Measurements from ENCODE around the gene KIF24.
"Not testable (repeated sequence)": the region's sequence is repeated elsewhere in the genome, so short reads cannot be mapped to it uniquely, and the experiment has no call there.

KIF24 gene

DNA sequence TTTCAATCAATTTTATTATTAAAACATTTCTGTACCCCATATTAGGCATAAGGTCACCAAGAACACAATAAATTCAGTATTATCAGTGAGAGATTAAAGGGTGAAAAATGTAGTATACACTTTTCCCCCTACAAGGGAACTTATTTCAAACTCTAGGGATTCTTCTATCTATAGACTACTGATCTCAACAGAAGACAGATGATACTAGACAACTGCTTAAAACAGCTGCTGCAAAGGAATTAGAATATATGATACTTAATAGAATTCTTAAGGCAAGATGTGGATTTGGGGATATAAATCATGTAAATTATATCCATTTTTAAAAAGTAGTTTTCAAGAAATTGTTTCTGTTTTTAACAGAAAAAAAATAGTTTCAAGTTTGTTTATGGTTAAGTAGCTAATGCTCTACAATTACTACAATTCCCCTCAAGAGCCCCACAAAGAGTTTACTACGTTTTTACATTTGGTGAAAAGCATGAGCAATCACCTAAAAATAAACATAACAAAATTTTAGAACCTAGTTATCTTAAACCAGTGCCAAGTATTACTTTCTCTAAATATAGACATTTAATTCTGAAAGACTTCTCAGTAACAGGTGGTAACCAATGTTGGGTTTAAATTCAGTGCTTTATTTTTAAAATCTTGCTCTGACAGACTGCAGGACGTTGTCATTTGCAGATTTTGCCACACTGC, 6.0 kb downstream of the KIF24 start:
- no peak for DNase-seq (ENCODE audit: low spot score)

DNA sequence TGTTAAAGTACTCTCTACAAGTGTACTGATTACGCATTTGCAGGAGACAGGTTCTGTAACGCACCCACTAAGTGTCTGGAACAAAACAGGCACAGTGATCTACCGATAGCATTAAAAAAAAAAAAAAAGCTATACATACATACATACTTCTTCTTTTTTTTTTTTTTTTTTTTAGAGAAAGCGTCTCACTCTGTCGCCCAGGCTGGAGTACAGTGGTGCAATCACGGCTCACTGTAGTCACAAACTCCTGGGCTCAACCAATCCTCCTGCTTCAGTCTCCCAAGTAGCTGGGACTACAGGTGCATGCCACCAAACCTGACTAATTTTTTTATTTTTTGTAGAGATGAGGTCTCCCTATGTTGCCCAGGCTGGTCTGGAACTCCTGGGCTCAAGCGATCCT, 7.6 kb downstream of the KIF24 start:
- DNase-seq (ENCODE audit: low spot score): no peak

DNA sequence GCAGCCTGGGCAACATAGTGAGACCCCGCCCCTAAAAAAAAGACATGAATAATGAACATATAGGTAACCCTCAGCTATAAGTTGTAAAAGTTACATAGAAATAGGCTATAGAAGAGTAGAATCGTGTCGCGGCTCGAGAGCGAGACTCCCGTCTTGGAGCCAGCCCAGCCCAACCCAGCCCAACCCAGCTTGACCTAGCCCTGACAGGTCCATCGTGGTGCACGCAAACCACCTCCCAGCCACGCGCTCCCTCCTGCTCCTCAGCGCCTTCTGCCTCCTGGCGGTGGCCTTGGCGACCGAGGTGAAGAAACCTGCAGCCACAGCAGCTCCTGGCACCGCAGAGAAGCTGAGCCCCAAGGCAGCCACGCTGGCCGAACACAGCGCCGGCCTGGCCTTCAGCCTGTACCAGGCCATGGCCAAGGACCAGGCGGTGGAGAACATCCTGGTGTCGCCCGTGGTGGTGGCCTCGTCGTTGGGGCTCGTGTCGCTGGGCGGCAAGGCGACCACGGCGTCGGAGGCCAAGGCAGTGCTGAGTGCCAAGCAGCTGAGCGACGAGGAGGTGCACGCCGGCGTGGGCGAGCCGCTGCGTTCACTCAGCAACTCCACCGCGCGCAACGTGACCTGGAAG, 10.8 kb downstream of the KIF24 start:
- no peak for DNase-seq (ENCODE audit: low spot score)

DNA sequence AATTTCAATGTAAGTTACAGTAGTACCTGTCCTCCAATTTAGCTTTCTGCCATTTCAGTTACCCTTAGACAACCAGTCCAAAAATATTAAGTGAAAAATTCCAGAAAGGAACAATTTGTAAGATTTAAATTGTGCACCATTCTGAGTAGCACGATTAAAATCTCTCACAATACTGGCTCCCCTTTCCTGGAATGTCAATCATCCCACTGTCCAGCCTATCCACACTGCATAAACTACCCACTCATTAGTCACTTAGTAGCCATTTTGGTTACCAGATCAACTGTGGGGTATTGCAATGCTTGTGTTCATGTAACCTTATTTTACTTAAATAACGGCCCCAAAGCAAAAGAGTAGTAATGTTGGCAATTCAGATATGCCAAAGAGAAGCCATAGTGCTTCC, 11.6 kb downstream of the KIF24 start:
- no peak for DNase-seq (ENCODE audit: low spot score)

DNA sequence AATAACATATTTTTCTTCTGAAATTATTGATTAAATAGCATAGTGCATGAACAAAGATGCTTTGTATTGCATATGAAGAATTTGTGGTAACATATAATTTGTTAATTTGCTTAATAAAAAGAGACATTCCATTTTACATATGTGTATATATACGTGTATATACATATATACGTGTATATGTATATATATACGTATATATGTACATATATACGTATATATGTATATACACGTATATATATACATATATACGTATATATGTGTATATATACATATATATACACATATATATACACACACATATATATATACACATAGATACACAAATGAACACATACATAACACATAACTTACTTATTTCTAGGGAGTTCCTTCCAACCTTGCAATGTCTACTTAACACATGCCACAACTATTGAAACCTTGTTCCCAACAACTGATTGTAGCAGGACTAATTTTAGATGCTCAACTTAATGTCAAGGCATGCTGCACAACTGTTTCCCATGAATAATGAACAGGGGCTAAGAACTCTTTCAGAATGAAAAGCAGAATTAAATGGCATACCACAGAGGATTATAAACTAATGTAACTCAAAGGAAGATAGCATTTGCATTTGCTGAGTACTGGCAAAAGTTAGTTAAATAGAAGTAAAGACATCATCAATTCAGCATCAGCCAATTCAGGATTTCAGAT, 17.4 kb downstream of the KIF24 start:
- no peak for DNase-seq (ENCODE audit: low spot score)

DNA sequence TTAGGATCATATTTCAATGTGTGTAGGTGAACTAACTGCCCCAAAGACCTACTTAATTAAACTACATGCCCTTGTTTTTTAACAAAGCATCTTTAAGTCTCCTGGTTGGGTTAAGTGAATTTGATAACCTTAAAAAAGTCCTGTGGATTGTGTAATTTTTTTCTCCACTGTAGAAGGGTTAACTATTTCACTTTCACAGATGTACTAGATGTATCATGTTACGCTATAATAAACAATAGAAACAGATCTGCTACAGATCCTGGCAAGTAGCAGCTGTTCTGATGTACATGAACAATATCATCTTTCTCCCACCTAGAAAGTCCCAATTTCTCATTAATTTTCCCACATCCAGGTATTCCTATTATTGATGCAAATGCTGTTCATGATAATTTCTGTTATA, 18.9 kb downstream of the KIF24 start:
- no peak for DNase-seq (ENCODE audit: low spot score)

DNA sequence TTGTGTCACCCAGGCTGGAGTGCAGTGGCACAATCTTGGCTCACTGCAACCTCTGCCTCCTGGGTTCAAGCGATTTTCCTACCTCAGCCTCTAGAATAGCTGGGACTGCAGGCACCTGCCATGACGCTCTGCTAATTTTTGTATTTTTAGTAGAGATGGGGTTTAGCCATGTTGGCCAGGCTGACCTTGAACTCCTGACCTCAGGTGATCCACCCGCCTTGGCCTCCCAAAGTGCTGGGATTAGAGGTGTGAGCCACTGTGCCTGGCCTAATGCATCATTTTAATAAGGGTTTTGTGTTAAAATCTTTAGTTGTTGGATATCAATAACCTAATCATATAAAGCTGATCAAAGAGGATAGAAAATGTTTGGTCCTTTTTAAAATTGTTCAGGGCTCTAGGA, 20.8 kb downstream of the KIF24 start:
- DNase-seq (ENCODE audit: low spot score): not testable (repeated sequence)

DNA sequence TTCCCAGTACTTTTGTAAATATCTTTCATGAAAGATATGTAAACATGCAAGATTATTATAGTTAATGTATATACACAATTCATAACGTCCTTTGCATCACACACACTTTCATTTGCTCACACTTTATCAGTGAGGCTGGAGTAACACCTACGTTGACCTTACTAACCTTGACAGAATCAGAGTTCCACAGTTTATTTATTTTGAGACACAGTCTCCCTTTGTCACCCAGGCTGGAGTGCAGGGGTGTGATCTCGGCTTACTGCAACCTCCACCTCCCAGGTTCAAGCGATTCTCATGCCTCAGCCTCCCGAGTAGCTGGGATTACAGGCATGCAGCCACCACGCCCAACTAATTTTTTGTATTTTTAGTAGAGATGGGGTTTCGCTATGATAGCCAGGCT, 28.0 kb downstream of the KIF24 start:
- DNase-seq (ENCODE audit: low spot score): not testable (repeated sequence)

DNA sequence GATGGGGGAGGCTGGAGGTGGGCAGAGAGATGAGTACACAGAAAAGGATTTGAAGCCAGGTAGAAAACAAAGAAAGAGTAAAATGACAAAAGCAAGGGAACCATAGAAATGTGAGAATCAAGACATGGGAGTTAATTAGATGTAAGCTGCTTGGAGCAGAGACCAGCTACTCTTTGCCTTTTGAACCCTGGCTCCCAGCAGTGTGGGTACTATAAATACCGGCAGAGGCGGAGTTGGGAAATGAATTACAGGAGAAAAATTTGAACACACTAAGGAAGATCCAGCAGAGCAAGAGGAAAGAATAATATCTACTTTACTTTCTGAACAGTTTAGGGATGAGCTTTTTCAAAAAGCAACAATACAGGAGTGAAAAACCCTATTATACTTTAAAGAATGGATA, 36.5 kb downstream of the KIF24 start:
- DNase-seq (ENCODE audit: low spot score): no peak

DNA sequence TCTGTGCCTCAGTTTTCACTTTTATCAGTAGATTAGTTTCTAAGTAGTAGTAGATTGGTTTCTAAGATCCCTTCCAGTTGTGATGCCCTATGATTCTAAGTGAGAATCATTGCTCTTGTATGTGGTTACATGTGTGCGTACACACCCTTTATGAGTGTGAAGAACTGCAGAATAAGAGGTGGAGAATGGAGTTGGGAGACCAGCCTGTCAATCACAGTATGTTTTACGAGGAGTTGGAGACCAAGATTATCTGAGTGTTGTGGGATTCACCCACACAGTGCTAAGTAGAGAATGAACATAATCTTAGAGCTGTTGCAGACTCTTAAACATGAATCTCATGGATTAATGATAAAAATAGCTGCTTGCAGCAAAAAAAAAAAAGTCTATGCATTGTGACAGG, 37.6 kb downstream of the KIF24 start:
- DNase-seq (ENCODE audit: low spot score): no peak

DNA sequence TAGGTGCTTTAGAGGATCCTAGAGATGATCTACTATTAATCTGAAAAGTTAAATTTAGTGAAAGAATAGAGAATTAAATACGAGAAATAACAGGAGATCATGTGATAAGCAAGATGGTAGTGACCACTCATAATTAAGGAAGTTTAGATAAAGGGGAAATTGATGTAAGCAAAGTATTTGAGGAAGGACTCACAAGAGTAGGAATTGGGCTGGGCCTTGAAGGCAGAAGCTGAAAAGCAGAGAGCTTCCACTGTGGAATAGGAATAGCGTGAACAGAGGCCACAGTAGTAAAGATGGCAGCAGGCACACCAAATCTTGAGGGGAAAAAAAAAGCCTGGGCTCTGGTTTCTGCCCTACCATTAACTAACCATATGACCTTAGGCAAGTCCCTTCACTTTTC, 38.0 kb downstream of the KIF24 start:
- DNase-seq (ENCODE audit: low spot score): peak; percentile 11

DNA sequence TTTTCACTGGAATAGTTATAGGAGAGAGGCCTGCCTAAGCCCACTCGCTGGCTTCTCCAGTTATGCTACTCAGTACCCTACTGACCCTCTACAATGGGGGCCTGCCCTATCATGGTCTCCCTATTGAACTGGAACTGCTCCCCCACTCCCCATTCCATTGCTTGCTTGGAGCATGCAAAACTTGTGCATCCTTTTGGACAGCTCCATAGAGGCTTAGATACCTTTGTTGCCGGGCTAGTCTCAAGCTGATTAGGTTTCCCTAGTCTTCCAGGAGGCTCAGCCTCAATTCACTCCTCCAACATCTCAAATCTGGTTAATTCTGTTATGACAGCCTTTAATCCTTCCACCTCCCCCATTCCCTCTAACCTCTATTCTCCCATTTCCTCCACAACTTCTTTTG, 39.9 kb downstream of the KIF24 start:
- DNase-seq (ENCODE audit: low spot score): no peak

DNA sequence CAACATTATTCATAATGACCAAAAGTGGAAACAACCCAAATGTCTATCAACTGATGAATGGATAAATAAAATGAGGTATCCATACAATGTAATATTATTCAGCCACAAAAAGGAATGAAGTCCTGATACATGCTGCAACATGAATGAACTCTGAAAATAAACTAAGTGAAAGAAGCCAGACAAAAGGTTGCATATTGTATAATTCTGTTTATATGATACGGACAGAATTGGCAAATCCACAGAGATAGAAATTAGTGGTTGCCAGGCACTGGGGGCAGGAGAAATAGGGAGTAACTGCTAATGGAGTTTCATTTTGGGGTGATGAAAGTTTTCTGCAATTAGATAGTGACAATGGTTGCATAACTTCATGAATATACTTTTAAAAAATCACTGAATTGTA, 47.0 kb downstream of the KIF24 start:
- DNase-seq (ENCODE audit: low spot score): no peak

DNA sequence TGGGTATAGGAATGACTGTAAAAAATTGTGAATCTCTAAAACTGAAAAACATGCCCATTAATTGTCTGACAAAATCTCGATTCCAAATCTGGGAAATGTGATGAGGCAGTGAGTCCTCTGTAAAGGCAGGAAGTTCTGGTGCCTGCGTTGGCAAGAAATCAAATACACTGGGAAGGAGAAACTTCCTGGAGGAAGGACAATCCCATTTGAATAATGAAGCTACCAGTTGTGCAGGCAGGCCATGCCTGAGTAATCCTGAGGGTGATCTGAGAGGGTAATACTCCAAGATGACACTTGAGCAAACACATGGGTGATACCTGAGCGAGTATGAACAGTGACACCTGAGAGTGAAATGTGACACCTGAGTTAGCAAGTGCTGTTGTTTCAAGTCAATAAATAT, 49.7 kb downstream of the KIF24 start:
- no peak for DNase-seq (ENCODE audit: low spot score)

Data from Ammon's horn (tissue), 1 donor.